Fibroblast of skin of back (primary cell): ENCODE results near the gene CER1. TPM values are rescaled to one million over a fixed set of nuclear protein-coding genes. Genes with fewer than 3 reads are reported as not detected.

ENCODE experiments used
- DNase-seq: peaks from one replicate; pipeline ENCODE4 v3.0.0-alpha.2; 2013
- polyA plus RNA-seq, 2 experiments: library from polyadenylated mRNA; unstranded; fragments of 120-200 nt; gene quantifications; one replicate each; pipeline ENCODE4 v1.2.1, GENCODE V29; 2013; ENCODE audit not compliant: insufficient read length in 2 of 2

The CER1 gene
- polyA plus RNA-seq (2013, experiment 1 of 2; ENCODE audit: insufficient read length): not detected
- polyA plus RNA-seq (2013, experiment 2 of 2; ENCODE audit: insufficient read length): not detected

- DNase-seq: peak; percentile 18
Observed at GRCh38 chr9:14722391-14723035, at the start of gene CER1. Gene CER1 (minus strand): TSS chr9:14722733. CDS start chr9:14722672, 61 bp downstream.

- no peak for DNase-seq
Observed at GRCh38 chr9:14770592-14770991, 48.1 kb upstream of the CER1 start.

GRCh38 chr9:14769230-14769571, 46.7 kb upstream of the CER1 start:
- peak; percentile 6 for DNase-seq

GRCh38 chr9:14768405-14769229, 46.1 kb upstream of the CER1 start:
- peak; percentile 58 for DNase-seq

DNA sequence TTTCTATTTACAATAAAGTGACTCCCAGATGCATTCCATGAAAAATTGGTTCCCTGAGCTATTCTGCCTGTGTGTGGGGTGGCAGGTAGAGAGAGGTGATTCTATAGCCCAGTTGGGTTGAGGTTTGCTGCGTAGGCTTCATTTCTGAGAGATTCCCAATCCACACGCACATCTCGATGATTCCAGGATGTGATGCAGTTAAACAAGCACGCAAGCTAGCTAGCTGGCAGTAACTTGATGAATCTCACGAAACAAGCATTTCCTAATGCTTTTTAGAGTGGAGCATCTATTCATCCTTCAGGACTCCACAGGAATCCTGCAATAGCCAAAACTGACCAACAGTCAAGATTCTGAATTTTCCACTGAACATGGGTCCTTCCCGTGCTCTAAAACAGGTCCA, 43.8 kb upstream of the CER1 start:
- no peak for DNase-seq

GRCh38 chr9:14761584-14761983, 39.1 kb upstream of the CER1 start:
- no peak for DNase-seq

DNA sequence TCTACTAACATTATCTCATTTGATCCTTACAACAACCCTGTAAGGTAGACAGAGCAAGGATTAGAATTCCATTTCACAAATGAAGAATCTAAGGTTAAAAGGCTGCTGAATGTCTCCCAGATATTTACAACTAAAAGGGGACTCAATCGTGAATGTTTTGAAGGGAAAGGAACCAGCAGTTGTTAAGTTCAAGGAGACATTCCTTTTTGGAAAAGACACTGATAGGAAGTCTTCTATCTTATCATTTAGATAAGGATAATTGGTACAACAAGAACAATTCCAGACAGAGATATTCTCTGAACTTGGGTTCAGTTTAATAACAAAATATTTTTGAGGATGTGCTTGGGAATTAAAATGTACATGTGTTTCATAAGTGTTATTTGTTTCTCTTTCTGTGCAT, 37.5 kb upstream of the CER1 start:
- no peak for DNase-seq

- DNase-seq: no peak
Observed at GRCh38 chr9:14756291-14756690, 33.8 kb upstream of the CER1 start.

- DNase-seq: no peak
Observed at GRCh38 chr9:14752871-14753270, 30.3 kb upstream of the CER1 start.

- no peak for DNase-seq
Observed at GRCh38 chr9:14752271-14752670, 29.7 kb upstream of the CER1 start.

DNA sequence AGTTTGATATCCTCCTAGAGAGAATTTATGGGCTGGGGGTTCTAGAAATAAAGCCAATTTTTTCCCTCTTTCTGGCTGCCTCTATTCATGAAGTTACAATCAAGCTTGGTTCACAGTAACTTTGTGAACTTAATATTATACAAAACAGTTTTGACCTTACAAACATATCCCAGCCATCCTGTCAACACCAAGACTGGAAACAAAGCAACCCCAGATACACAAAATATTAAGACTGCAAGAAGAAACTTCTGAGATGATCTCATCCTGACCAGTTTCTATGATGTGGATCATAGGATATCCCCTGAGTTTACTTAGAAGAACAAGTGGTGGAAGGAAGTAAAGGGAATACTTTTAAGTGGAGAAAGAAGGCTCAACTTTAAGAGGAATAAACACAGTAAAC, 28.3 kb upstream of the CER1 start:
- DNase-seq: no peak

- no peak for DNase-seq
Observed at GRCh38 chr9:14749741-14750211, 27.2 kb upstream of the CER1 start.

DNA sequence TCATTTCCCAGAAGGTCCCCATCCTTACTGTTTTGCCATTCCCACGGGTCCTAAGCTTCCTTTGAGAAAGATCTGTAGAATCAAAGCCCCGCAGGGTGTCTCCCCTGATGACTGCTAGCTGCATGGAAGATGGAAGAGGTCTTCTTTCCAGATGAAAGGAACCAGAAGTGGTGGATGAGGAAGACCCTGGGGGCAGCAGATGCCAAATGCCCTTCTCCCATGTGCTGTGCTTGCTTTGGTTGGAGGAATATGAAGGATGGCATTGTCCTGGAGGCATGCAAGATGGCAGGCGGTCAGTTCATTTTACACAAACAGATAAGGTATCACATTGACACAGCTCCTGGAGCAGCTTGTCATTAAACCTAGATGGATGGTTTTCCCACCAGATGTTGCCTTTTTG, 25.8 kb upstream of the CER1 start:
- DNase-seq: no peak

DNA sequence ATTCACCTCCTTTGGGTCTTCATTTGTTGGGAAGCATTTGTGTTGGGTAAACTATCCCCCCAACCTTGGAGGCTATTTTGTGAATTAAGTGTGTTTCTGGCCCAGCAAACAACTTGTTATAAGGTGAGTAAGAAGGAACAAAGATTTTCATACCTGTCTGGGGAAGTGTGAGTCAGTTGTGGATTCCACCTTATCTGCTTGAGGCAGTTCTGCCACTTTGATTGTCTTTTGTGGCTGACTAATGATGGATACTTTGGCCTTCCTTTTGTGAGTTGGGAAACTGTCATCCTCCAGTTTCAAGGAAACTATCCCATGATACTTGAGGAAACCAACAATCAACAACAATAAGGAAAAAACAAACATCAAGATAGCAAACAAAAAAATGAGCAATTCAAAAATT, 24.6 kb upstream of the CER1 start:
- DNase-seq: no peak

GRCh38 chr9:14746626-14747025, 24.1 kb upstream of the CER1 start:
- DNase-seq: no peak

DNA sequence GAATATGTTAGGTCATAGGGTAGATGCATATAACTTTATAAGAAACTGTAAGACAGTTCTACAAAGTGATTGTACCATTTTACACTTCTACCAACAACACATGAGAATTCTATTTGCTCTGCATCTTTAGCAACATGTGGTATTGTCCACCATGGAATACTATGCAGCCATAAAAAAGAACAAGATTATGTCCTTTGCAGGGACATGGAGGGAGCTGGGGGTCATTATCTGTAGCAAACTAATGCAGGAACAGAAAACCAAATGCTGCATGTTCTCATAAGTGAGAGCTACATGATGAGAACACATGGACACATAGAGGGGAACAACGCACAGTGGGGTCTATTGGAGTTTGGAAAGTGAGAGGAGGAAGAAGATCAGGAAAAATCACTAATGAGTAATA, 22.2 kb upstream of the CER1 start:
- no peak for DNase-seq

- DNase-seq: no peak
Observed at GRCh38 chr9:14741369-14741768, 18.8 kb upstream of the CER1 start.

- DNase-seq: no peak
Observed at GRCh38 chr9:14733133-14733532, 10.6 kb upstream of the CER1 start.

- DNase-seq: no peak
Observed at GRCh38 chr9:14731294-14731981, 8.9 kb upstream of the CER1 start.

GRCh38 chr9:14730461-14730898, 7.9 kb upstream of the CER1 start:
- DNase-seq: no peak

- no peak for DNase-seq
Observed at GRCh38 chr9:14723301-14723700, 768 bp upstream of the CER1 start.

- no peak for DNase-seq
Observed at GRCh38 chr9:14719231-14719923, 3.2 kb downstream of the CER1 start.

- DNase-seq: peak; percentile 3
Observed at GRCh38 chr9:14715102-14715501, 7.4 kb downstream of the CER1 start.
